ENCODE results near the gene EIPR1.

The EIPR1 gene

DNA sequence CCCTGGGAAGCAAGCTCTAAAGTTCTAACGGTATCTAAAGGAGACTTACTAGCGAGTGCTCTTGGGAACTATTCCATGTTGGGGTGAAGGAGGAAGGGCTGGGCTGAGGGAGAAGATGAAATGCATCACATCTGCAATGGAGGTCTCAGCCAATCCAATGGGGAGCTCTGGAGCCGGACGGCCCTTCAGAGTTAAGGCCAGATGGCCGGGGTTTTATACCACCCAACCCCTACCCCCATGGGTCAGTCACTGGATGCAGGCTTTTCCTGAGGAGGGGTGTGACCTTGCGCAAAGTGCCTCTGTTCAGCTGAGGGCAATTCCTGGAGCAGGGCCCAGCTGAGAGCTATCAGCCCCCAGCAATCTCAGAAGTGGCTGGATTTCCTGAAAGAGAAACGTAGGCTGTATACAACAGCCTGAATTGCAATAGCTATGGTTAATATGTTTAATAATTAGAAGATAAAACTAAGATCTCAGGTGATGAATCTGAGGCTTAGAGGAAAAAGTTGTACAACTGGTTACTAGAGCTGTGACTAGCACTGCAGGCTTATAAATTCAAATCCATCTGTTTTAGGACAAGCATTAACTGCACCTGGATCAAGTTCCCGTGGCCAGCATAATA, 21.6 kb downstream of the EIPR1 start:
- DNase-seq = no peak

DNA sequence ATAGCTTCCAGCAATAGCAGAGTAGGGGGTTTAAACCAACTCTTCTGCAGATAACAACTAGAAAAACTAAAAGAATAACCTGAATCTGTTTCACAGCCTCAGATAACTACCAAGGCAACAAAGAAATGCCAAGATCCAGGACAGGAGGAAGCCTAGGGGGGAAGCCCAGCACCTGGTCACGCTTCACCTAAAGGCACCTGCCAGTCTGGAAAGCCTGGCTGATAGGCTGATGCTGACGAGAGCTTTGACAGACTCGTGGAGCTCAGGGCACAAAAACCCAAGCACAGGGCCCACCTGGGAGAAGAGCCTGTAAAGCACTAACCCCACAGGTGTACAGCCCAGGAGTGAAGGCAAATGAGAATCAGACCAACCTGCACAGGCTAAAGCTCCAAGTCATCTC, 22.6 kb downstream of the EIPR1 start:
- DNase-seq = no peak

GRCh38 chr2:3349211-3349693, 28.4 kb downstream of the EIPR1 start:
- no peak for DNase-seq

DNA sequence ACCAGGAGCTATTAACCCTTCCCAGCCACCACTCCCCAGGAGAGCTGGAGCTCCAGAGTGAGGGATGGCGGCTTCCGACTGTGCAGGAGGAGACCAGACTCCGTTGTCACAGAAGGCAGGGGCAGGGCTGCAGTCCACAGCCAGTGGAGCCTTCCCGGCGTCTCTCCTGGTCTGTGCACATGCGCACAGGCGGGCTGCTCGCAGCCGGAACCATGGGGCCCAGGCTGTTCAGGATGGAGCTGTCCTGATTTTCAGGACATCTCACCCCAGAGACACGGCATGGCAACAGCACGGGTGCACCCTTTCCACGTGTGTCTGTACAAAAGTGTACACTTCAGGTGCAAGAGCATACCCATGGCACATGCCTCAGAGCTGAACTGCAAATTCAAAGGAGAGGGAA, 28.9 kb downstream of the EIPR1 start:
- DNase-seq = no peak

DNA sequence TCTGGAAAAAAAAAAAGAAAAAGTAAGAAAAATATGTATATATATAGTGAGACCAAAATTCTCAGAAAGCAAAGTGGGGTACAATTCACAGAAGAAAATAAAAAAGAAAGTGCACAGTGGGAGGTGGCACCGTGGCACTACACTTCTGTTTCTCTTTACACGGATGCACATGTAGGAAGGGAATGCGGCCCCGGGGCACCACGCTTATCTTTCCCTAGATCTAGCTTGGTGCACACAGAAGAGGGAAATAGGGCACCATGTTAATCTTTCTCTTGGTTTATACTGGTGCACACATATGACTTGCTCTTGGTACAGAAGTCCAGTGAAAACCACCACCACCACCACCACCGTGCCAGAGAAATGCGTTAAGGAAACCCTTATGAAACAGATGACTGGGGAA, 32.0 kb downstream of the EIPR1 start:
- no peak for DNase-seq

- DNase-seq = no peak
These were observed 32.7 kb downstream of the EIPR1 start for GRCh38 chr2:3344897-3345296.

GRCh38 chr2:3343012-3343411, 34.6 kb downstream of the EIPR1 start:
- no peak for DNase-seq

GRCh38 chr2:3342324-3342723, 35.3 kb downstream of the EIPR1 start:
- DNase-seq = no peak

DNA sequence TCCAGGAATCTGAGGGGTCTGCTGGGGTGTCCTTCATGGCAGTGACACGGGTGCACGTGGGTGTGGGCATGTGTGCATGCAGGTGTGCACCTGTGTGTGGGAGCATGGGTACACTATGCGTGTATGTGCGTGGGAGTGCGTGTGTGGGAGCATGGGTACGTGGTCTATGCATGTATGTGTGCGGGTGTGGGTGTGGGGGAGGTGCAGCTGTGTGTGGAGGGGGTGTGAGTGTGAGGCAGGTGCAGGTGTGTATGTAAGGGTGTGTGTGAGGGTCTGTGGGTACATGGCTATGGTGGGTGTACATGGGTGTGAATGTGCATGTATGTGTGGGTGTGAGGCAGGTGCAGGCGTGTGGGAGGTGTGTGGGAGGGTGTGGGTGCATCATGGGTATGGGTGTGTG, 36.3 kb downstream of the EIPR1 start:
- no peak for DNase-seq

- no peak for DNase-seq
These were observed 37.5 kb downstream of the EIPR1 start for GRCh38 chr2:3340144-3340543.

- no peak for DNase-seq
These were observed 39.3 kb downstream of the EIPR1 start for GRCh38 chr2:3338340-3338739.

GRCh38 chr2:3336844-3337243, 40.8 kb downstream of the EIPR1 start:
- no peak for DNase-seq

- DNase-seq = no peak
These were observed 42.9 kb downstream of the EIPR1 start for GRCh38 chr2:3334392-3335345.

- DNase-seq = no peak
These were observed 45.5 kb downstream of the EIPR1 start for GRCh38 chr2:3332133-3332532.

DNA sequence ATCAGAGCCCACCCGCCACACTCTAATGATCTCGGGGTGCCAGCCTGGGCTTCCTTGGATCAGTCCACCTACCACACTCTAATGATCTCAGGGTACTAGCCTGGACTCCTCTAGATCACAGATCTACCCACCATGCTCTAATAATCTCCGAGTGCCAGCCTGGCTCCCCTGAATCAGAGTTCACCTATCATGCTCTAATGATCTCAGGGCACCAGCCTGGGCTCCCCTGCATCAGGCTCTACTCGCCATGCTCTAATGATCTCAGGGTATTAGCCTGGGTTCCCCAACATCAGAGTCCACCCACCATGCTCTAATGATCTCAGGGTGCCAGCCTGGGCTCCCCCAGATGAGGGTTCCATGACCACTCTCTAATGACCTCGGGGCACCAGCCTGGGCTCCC, 48.1 kb downstream of the EIPR1 start:
- no peak for DNase-seq

- DNase-seq = no peak
These were observed 50.7 kb downstream of the EIPR1 start for GRCh38 chr2:3326871-3327270.

GRCh38 chr2:3326182-3326537, 51.5 kb downstream of the EIPR1 start:
- DNase-seq = no peak

DNA sequence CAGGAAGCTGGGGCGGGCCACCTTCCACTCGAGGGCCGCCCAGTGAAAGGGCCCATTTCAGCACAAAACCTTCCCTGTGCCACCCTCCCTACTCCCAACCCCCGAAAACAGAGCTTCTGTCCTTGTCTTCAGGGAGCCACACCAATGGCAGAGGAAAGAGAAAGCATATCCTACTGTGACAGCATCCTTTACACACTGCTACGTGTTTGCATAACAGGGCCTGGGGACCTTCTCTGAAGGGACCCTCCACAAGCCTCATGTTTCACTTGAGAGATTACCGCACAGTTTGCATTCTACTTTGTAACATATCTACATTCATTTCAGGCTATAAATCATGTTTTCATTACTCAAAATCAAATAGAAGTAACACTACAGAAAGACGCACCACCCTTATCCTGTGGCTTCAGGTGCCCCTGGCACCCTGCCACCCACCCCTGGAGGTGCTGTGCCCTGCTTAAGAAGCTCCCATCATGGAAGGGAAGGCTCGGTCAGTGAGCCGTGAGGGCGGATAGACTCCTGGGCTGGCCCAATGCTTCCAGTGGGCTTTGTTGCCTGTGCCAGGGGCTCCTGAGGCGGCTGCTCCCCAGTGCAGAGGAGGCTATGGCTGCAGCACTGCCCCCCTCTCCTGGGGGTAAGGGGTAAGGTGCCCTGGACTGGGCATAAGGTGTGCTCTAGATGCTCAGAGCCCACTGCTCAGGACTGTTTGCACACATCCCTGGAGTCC, 52.0 kb downstream of the EIPR1 start:
- DNase-seq = no peak

- no peak for DNase-seq
These were observed 53.0 kb downstream of the EIPR1 start for GRCh38 chr2:3324404-3325281.

- no peak for DNase-seq
These were observed 53.6 kb downstream of the EIPR1 start for GRCh38 chr2:3324036-3324386.

GRCh38 chr2:3323360-3324035, 54.1 kb downstream of the EIPR1 start:
- no peak for DNase-seq

DNA sequence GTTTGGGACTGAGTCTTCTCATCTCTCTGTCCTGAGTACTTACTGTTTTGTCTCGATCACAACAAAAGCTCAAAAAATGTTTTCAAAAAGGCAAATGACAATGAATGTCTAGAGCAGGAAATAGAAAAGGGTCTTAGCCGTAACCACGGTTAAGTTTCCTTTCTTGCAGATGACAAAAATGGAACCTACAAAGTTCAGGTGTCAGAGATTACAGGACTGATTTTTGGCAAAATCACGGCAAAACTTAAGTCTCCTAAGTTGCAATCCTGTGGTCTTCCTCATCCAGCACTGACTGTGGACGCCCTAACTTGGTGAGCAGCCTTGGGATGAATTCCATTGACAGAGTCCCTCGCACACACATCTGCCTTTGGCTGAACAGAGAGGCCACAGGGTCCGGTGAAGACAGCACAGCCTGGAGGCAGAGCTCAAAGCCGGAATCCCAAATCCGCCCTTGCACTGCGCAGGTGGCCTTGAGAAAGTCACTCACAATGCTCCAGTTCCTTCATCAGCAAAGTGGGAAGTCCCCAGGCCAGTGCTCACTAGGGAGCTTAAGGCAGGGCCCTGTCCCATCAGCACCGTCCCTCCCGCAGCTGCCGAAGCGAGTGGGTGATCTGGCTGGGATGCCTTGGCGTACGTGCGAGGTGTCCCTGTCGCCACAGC, 55.2 kb downstream of the EIPR1 start:
- DNase-seq = no peak
